ENCODE measurements around the gene TMEM94. TPM values are rescaled to one million over a fixed set of nuclear protein-coding genes. Genes with fewer than 3 reads are reported as not detected.
"Not testable (repeated sequence)": the region's sequence is repeated elsewhere in the genome, so short reads cannot be mapped to it uniquely, and the experiment has no call there.

TMEM94 gene
- total RNA-seq, 1 donor from 2014 or later = 197 TPM

DNA sequence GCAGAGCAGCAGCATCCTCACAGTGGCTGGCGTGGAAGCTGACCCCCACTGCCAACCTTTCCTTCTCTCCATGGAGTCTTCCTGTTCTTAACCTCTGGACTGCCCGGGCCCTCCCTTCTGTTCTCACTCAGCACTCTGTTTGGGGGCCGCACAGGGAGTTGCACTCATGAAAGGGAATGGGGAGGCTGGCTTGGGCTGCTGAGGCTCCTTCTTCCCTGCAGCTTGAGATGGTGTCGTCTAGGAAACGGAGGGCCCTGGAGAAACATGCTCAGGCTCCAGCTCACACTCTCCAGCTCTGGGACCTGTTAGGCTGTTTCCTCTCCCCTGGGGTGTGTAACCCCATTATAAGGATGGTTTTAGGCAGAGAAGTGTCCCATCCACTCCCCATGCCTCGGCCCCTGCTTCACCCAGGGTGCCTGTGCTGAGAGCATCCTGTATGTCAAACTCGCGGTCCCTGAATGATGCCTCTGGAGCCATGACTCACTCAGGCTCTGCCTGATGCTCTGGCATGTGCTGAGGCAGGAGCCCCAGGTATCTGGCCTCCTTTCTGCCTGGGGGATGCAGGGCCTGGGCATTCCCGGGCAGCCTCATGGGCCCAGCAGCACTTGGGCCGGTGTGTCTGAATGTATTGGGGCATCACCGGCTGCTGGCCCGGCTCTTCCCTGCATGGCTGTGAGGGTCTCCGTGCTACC is 18.9 kb downstream of the TMEM94 start:
- H3K27me3 Mint-ChIP-seq = no peaks in the 10 kb centered on the region
- no peak overlapping the region for H3K27ac Mint-ChIP-seq
- H3K9me3 Mint-ChIP-seq (ENCODE audit: low read depth) = no peaks in the 10 kb centered on the region
- peaks cover 17% of the 10 kb centered on the region for H3K36me3 Mint-ChIP-seq (ENCODE audit: insufficient read depth)
- DNase-seq (ENCODE audit: low spot score, unreplicated experiment) = no peak
- TF ChIP-seq CTCF (IDR thresholded peaks at IDR 0.05; ENCODE audit: unreplicated experiment) = no peak
- peaks cover 4% of the 10 kb centered on the region for H3K4me1 Mint-ChIP-seq (ENCODE audit: low read depth)
- no peak overlapping the region for H3K4me3 Mint-ChIP-seq (ENCODE audit: low read depth)

- H3K27ac Mint-ChIP-seq = no peak overlapping the region
- peaks cover 4% of the 10 kb centered on the region for H3K4me1 Mint-ChIP-seq (ENCODE audit: low read depth)
- no peak for DNase-seq (ENCODE audit: low spot score, unreplicated experiment)
- no peak overlapping the region for H3K4me3 Mint-ChIP-seq (ENCODE audit: low read depth)
- TF ChIP-seq CTCF (IDR thresholded peaks at IDR 0.05; ENCODE audit: unreplicated experiment) = no peak
- no peaks in the 10 kb centered on the region for H3K27me3 Mint-ChIP-seq
- no peaks in the 10 kb centered on the region for H3K9me3 Mint-ChIP-seq (ENCODE audit: low read depth)
- H3K36me3 Mint-ChIP-seq (ENCODE audit: insufficient read depth) = peaks cover 17% of the 10 kb centered on the region
Measured at GRCh38 chr17:75475851-75476250, 19.4 kb downstream of the TMEM94 start.

GRCh38 chr17:75476271-75476671 is 19.8 kb downstream of the TMEM94 start:
- Mint-ChIP-seq H3K4me1 (ENCODE audit: low read depth) (peaks cover 4% of the 10 kb centered on the region), H3K27me3 (no peaks in the 10 kb centered on the region), H3K36me3 (ENCODE audit: insufficient read depth) (peaks cover 16% of the 10 kb centered on the region), H3K4me3 (ENCODE audit: low read depth) (no peak overlapping the region), H3K9me3 (ENCODE audit: low read depth) (no peaks in the 10 kb centered on the region), H3K27ac (peak overlapping the region; percentile 9)
- no peak for DNase-seq (ENCODE audit: low spot score, unreplicated experiment)
- no peak for TF ChIP-seq CTCF (IDR thresholded peaks at IDR 0.05; ENCODE audit: unreplicated experiment)

DNA sequence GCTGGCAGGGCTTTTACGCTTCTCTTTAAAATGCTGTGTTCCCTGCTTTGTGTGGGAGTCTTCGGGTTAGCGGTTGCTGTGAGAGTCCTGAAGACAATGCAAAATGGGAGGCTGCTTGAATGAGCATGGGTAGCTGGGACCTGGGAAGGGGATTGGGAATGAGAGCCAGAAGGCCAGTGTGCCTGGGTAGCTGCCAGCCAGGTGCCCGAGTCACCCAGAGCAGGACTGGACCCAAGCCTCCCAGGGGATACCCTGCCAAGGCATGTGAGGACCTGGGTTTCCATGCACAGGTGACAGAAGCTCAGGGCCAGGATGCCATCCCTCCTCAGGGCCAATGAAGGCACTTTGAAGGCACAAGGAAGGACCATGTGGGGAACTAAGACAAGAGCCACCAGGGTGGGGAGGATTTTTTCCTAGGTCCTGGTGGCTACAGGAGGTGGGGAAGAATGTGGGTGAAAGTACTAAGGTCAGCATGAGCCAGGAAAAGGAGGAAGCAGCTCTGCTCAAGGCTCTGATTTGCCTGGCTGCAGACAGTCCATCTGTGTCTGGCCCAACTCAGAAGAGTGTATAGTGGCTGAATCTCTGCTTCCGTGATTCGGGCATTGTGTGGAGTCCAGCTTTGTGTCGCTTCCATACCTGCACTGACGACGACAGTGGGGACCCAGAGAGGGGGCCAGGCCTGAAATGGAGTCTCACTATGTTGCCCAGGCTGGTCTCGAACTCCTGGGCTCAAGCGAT is 20.5 kb downstream of the TMEM94 start:
- no peak for TF ChIP-seq CTCF (IDR thresholded peaks at IDR 0.05; ENCODE audit: unreplicated experiment)
- Mint-ChIP-seq H3K4me1 (ENCODE audit: low read depth) (peaks cover 4% of the 10 kb centered on the region), H3K4me3 (ENCODE audit: low read depth) (no peak overlapping the region), H3K36me3 (ENCODE audit: insufficient read depth) (peaks cover 13% of the 10 kb centered on the region), H3K27me3 (no peaks in the 10 kb centered on the region), H3K27ac (no peak overlapping the region), H3K9me3 (ENCODE audit: low read depth) (no peaks in the 10 kb centered on the region)
- DNase-seq (ENCODE audit: low spot score, unreplicated experiment) = no peak

- peak overlapping the region; percentile 14 for H3K4me3 Mint-ChIP-seq (ENCODE audit: low read depth)
- peak overlapping the region; percentile 35 for H3K27ac Mint-ChIP-seq
- H3K4me1 Mint-ChIP-seq (ENCODE audit: low read depth); DNase-seq (ENCODE audit: low spot score, unreplicated experiment); H3K27me3 Mint-ChIP-seq; H3K9me3 Mint-ChIP-seq (ENCODE audit: low read depth): not testable (repeated sequence)
- H3K36me3 Mint-ChIP-seq (ENCODE audit: insufficient read depth) = peaks cover 10% of the 10 kb centered on the region
Measured at GRCh38 chr17:75477490-75477862, 21.0 kb downstream of the TMEM94 start.

- H3K4me1 Mint-ChIP-seq (ENCODE audit: low read depth) = peaks cover 4% of the 10 kb centered on the region
- no peak for TF ChIP-seq CTCF (IDR thresholded peaks at IDR 0.05; ENCODE audit: unreplicated experiment)
- peaks cover 8% of the 10 kb centered on the region for H3K36me3 Mint-ChIP-seq (ENCODE audit: insufficient read depth)
- DNase-seq (ENCODE audit: low spot score, unreplicated experiment) = no peak
- H3K27ac Mint-ChIP-seq = no peak overlapping the region
- no peak overlapping the region for H3K4me3 Mint-ChIP-seq (ENCODE audit: low read depth)
- no peaks in the 10 kb centered on the region for H3K27me3 Mint-ChIP-seq
- H3K9me3 Mint-ChIP-seq (ENCODE audit: low read depth) = no peaks in the 10 kb centered on the region
Measured at GRCh38 chr17:75478508-75478907, 22.1 kb downstream of the TMEM94 start.
